H9 (cell line): Measurements from ENCODE around the gene SRP54. TPM values are rescaled to one million over a fixed set of nuclear protein-coding genes. Genes with fewer than 3 reads are reported as not detected.

Experiments
- DNase-seq: peaks from one replicate; pipeline ENCODE4 v3.0.0-alpha.2; 2017
- H2AFZ ChIP-seq: one replicate; pipeline ENCODE4 v1.6.1; 2013; ENCODE audit warnings: mild to moderate bottlenecking, low read length, control low read depth, moderate library complexity
- H2AK5ac ChIP-seq: 2 replicates; pipeline ENCODE4 v1.6.1; 2013; ENCODE audit warnings: low read length, control low read depth, mixed read lengths; ENCODE audit not compliant: insufficient read length
- H2BK120ac ChIP-seq: one replicate; pipeline ENCODE4 v1.6.1; 2013; ENCODE audit warnings: low read depth, mild to moderate bottlenecking, low read length, control low read depth, inconsistent platforms; ENCODE audit not compliant: poor library complexity, severe bottlenecking
- H2BK12ac ChIP-seq: 2 replicates; pipeline ENCODE4 v1.6.1; 2013; ENCODE audit warnings: low read length, control low read depth, mixed read lengths, low read depth; ENCODE audit not compliant: insufficient read length
- H2BK15ac ChIP-seq: 2 replicates; pipeline ENCODE4 v1.6.1; 2013; ENCODE audit warnings: low read depth, low read length, control low read depth
- H2BK20ac ChIP-seq: one replicate; pipeline ENCODE4 v1.6.1; 2013; ENCODE audit warnings: low read depth, mild to moderate bottlenecking, low read length, control low read depth, inconsistent platforms; ENCODE audit not compliant: poor library complexity, severe bottlenecking
- H2BK5ac ChIP-seq: 2 replicates; pipeline ENCODE4 v1.6.1; 2013; ENCODE audit warnings: low read length, control low read depth, mixed read lengths; ENCODE audit not compliant: insufficient read length
- H3K14ac ChIP-seq: 2 replicates; pipeline ENCODE4 v1.6.1; 2013; ENCODE audit warnings: low read length, control low read depth; ENCODE audit not compliant: insufficient read depth
- H3K18ac ChIP-seq: 2 replicates; pipeline ENCODE4 v1.6.1; 2013; ENCODE audit warnings: low read depth, mild to moderate bottlenecking, mixed read lengths, low read length, control low read depth; ENCODE audit not compliant: insufficient read length
- H3K23ac ChIP-seq: 2 replicates; pipeline ENCODE4 v1.6.1; 2013; ENCODE audit warnings: low read length, control low read depth, mixed read lengths, low read depth; ENCODE audit not compliant: insufficient read length
- H3K23me2 ChIP-seq: 2 replicates; pipeline ENCODE4 v1.6.1; 2013; ENCODE audit warnings: low read depth, mild to moderate bottlenecking, mixed read lengths, low read length, control low read depth; ENCODE audit not compliant: insufficient read length, poor library complexity, severe bottlenecking
- H3K27ac ChIP-seq: 2 replicates; pipeline ENCODE4 v1.5.1; 2013; ENCODE audit warnings: low read length, control low read depth, mixed read lengths, low read depth; ENCODE audit not compliant: insufficient read length
- H3K27me3 ChIP-seq: 2 replicates; pipeline ENCODE4 v1.6.1; 2013; ENCODE audit warnings: low read length, control low read depth, inconsistent platforms; ENCODE audit not compliant: insufficient read depth
- H3K4ac ChIP-seq: 2 replicates; pipeline ENCODE4 v1.6.1; 2013; ENCODE audit warnings: low read depth, mild to moderate bottlenecking, control low read depth, inconsistent platforms, low read length, moderate library complexity
- H3K4me1 ChIP-seq: 2 replicates; pipeline ENCODE4 v1.6.1; 2013; ENCODE audit warnings: low read length, control low read depth, inconsistent platforms; ENCODE audit not compliant: insufficient read depth
- H3K4me2 ChIP-seq: 2 replicates; pipeline ENCODE4 v1.6.1; 2013; ENCODE audit warnings: low read length, control low read depth, mixed read lengths; ENCODE audit not compliant: insufficient read length, insufficient read depth
- H3K56ac ChIP-seq: 2 replicates; pipeline ENCODE4 v1.6.1; 2013; ENCODE audit warnings: low read depth, mild to moderate bottlenecking, mixed read lengths, low read length, control low read depth; ENCODE audit not compliant: insufficient read length
- H3K79me1 ChIP-seq: 2 replicates; pipeline ENCODE4 v1.6.1; 2013; ENCODE audit warnings: low read depth, mild to moderate bottlenecking, moderate library complexity, low read length, control low read depth, inconsistent platforms; ENCODE audit not compliant: insufficient read depth, poor library complexity, severe bottlenecking
- H3K79me2 ChIP-seq: 2 replicates; pipeline ENCODE4 v1.6.1; 2013; ENCODE audit warnings: low read length, control low read depth, inconsistent platforms; ENCODE audit not compliant: insufficient read depth
- H3K9ac ChIP-seq: 2 replicates; pipeline ENCODE4 v1.6.1; 2013; ENCODE audit warnings: low read length, control low read depth, mixed read lengths; ENCODE audit not compliant: insufficient read length; ENCODE audit errors: extremely low read depth
- H3K9me3 ChIP-seq: one replicate; pipeline ENCODE4 v1.6.1; 2013; ENCODE audit warnings: low read depth, low read length, inconsistent platforms; ENCODE audit not compliant: control insufficient read depth
- H3T11ph ChIP-seq: one replicate; pipeline ENCODE4 v1.6.1; 2013; ENCODE audit warnings: mild to moderate bottlenecking, low read length, control low read depth, inconsistent platforms
- H4K20me1 ChIP-seq: one replicate; pipeline ENCODE4 v1.6.1; 2013; ENCODE audit not compliant: control insufficient read depth, insufficient read length, insufficient read depth
- H4K5ac ChIP-seq: 2 replicates; pipeline ENCODE4 v1.6.1; 2013; ENCODE audit warnings: low read depth, mild to moderate bottlenecking, mixed read lengths, low read length, control low read depth; ENCODE audit not compliant: insufficient read length
- H4K8ac ChIP-seq: replicated peaks from 2 replicates; pipeline ENCODE4 v1.6.1; 2013; ENCODE audit warnings: low read length, control low read depth, mixed read lengths, low read depth; ENCODE audit not compliant: insufficient read length
- H4K91ac ChIP-seq: 2 replicates; pipeline ENCODE4 v1.6.1; 2013; ENCODE audit warnings: low read depth, mild to moderate bottlenecking, moderate library complexity, mixed read lengths, low read length, control low read depth; ENCODE audit not compliant: insufficient read length
- H3K27ac Mint-ChIP-seq, 3 experiments: 2 replicates in 2 of 3; 3 replicates in 1 of 3; pipeline ENCODE4 v1.8.0; 2020 to 2021; ENCODE audit warnings: mixed read lengths in 3 of 3, mild to moderate bottlenecking in 1 of 3, moderate library complexity in 1 of 3
- H3K27me3 Mint-ChIP-seq: 2 replicates; pipeline ENCODE4 v1.8.0; 2021; ENCODE audit warnings: low read depth, mild to moderate bottlenecking, moderate library complexity, mixed read lengths
- H3K36me3 Mint-ChIP-seq, 3 experiments: 2 replicates in 2 of 3; 3 replicates in 1 of 3; pipeline ENCODE4 v1.8.0; 2020 to 2021; ENCODE audit warnings: low read depth in 3 of 3, mixed read lengths in 3 of 3; ENCODE audit not compliant: insufficient read depth in 1 of 3
- H3K4me1 Mint-ChIP-seq, 2 experiments: 2 replicates each; pipeline ENCODE4 v1.8.0; 2020; ENCODE audit warnings: mixed read lengths in 2 of 2
- H3K4me3 Mint-ChIP-seq, 2 experiments: 2 replicates in 1 of 2; 3 replicates in 1 of 2; pipeline ENCODE4 v1.8.0; 2020 to 2021; ENCODE audit warnings: mild to moderate bottlenecking in 2 of 2, mixed read lengths in 2 of 2, moderate library complexity in 1 of 2
- H3K9me3 Mint-ChIP-seq, 2 experiments: 2 replicates in 1 of 2; 3 replicates in 1 of 2; pipeline ENCODE4 v1.8.0; 2020; ENCODE audit warnings: mild to moderate bottlenecking in 2 of 2, mixed read lengths in 2 of 2, moderate library complexity in 1 of 2
- WGBS: extraction: QIAGEN DNeasy Blood & Tissue Kit; methylation state at CpG from one replicate; pipeline ENCODE4 v1.1.7; 2013; ENCODE audit warnings: missing lambda C conversion rate, low lambda C conversion rate, mixed read lengths; ENCODE audit not compliant: insufficient read length; ENCODE audit errors: extremely low coverage; 5-methylcytosine and 5-hydroxymethylcytosine counted together
- total RNA-seq: library from RNA; stranded (reverse); gene quantifications from 2 replicates; pipeline ENCODE4 v1.2.1, GENCODE V29; 2021
- TF ChIP-seq, protein P1 (sequence below): fragments of 200-600 bp; sonication (generic); conservative IDR thresholded peaks from 3 replicates; pipeline ENCODE4 v1.8.0; 2021; ENCODE audit warnings: antibody characterized with exemption, mild to moderate bottlenecking

The SRP54 gene
- total RNA-seq, 1 experiment from 2014 or later: 57.7 TPM

DNA sequence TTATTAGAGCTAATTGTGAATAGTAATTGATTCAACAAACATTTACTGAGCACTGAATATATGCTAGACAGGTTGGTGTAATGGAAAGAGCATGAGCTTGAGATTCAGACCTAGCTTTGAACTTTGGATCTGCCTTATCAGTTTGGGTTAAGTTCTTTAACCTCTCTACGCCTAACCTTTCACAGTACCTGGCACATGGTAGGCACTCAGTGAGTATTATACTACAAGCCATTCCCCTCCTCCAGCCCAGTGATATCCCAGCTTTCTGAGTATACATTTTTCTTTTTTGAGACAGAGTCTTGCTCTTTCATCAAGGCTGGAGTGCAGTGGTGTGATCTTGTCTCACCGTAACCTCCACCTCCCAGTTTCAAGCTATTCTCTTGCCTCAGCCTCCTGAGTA lies 95.3 kb downstream of the SRP54 start:
- Mint-ChIP-seq H3K36me3 (peaks cover 8 to 33% (median 14%) of the 10 kb centered on the region in 3 experiments; a peak in 5 of 7 replicates), H3K4me1 (no peaks in the 10 kb centered on the region), H3K27ac (no peak overlapping the region), H3K9me3 (no peaks in the 10 kb centered on the region), H3K27me3 (no peaks in the 10 kb centered on the region), H3K4me3 (no peak overlapping the region)
- H3K23me2 ChIP-seq: no peaks in the 10 kb centered on the region
- no peaks in the 10 kb centered on the region for H3K9me3 ChIP-seq
- H2BK120ac ChIP-seq: no peak overlapping the region
- H3K27ac ChIP-seq: no peak overlapping the region
- H3T11ph ChIP-seq: no peak overlapping the region
- no peak overlapping the region for H2BK20ac ChIP-seq
- H4K91ac ChIP-seq: no peak overlapping the region
- H3K79me2 ChIP-seq: no peaks in the 10 kb centered on the region
- no peaks in the 10 kb centered on the region for H3K4me1 ChIP-seq
- H4K5ac ChIP-seq: no peak overlapping the region
- H3K14ac ChIP-seq: no peak overlapping the region
- TF ChIP-seq, protein P1, sequence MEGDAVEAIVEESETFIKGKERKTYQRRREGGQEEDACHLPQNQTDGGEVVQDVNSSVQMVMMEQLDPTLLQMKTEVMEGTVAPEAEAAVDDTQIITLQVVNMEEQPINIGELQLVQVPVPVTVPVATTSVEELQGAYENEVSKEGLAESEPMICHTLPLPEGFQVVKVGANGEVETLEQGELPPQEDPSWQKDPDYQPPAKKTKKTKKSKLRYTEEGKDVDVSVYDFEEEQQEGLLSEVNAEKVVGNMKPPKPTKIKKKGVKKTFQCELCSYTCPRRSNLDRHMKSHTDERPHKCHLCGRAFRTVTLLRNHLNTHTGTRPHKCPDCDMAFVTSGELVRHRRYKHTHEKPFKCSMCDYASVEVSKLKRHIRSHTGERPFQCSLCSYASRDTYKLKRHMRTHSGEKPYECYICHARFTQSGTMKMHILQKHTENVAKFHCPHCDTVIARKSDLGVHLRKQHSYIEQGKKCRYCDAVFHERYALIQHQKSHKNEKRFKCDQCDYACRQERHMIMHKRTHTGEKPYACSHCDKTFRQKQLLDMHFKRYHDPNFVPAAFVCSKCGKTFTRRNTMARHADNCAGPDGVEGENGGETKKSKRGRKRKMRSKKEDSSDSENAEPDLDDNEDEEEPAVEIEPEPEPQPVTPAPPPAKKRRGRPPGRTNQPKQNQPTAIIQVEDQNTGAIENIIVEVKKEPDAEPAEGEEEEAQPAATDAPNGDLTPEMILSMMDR: no peak
- H3K27me3 ChIP-seq: no peaks in the 10 kb centered on the region
- no peaks in the 10 kb centered on the region for H3K79me1 ChIP-seq
- no peaks in the 10 kb centered on the region for H4K20me1 ChIP-seq
- DNase-seq: no peak
- no peak overlapping the region for H3K23ac ChIP-seq
- no peak overlapping the region for H3K18ac ChIP-seq
- no peak overlapping the region for H3K56ac ChIP-seq
- no peak overlapping the region for H4K8ac ChIP-seq
- no CpG with 5 or more reads among the region's 2 CpGs for WGBS
- no peak overlapping the region for H2BK5ac ChIP-seq
- no peak overlapping the region for H2BK15ac ChIP-seq
- no peak overlapping the region for H3K4ac ChIP-seq
- H2AFZ ChIP-seq: no peak overlapping the region
- no peak overlapping the region for H3K9ac ChIP-seq
- H2AK5ac ChIP-seq: no peak overlapping the region
- no peak overlapping the region for H2BK12ac ChIP-seq
- no peak overlapping the region for H3K4me2 ChIP-seq

Other genes with a start within 250 kb of the SRP54 start
- 17.8 and 19.2 TPM in 2 replicates for gene BAZ1A, start 107.6 kb upstream of the SRP54 start, total RNA-seq
- gene FAM177A1, start 63.3 kb downstream of the SRP54 start, total RNA-seq: 40.5 and 43.1 TPM in 2 replicates
- gene PPP2R3C, start 139.0 kb downstream of the SRP54 start, total RNA-seq: 51.1 and 52.9 TPM in 2 replicates
- gene PRORP, start 139.6 kb downstream of the SRP54 start, total RNA-seq: 37.7 and 43.3 TPM in 2 replicates